GM12878 (cell line): ENCODE measurements around the gene NDE1. TPM values are rescaled to one million over a fixed set of nuclear protein-coding genes. Genes with fewer than 3 reads are reported as not detected.

Experiments used
- ATAC-seq: fragments of 200-7000 bp; cut with Tn5 transposase; 3 replicates; pipeline ENCODE4 v1.9.1; 2020; ENCODE audit warnings: mild to moderate bottlenecking, moderate library complexity
- BruUV-seq: library from RNA; stranded (reverse); fragments of 400-500 nt; replicated peaks from 2 replicates; lab custom pipeline; 2021; lab: Mats Ljungman, UMichigan
- CTCF ChIA-PET: fragments of 300-600 bp; sonication (Branson Sonifier 250); formaldehyde crosslinking; extraction: SDS; loops from one replicate; lab custom pipeline; 2021; ENCODE audit warnings: inconsistent platforms; lab: Yijun Ruan, JAX
- POLR2A ChIA-PET: fragments of 350-600 bp; formaldehyde crosslinking; extraction: SDS; loops from one replicate; lab custom pipeline; 2021; ENCODE audit warnings: inconsistent platforms; lab: Charles Lee
- RAD21 ChIA-PET: fragments of 300-600 bp; sonication (Branson Sonifier 250); formaldehyde crosslinking; loops from one replicate; lab custom pipeline; 2023; ENCODE audit warnings: antibody characterized with exemption; ENCODE audit not compliant: unreplicated experiment; lab: Charles Lee
- SMC1A ChIA-PET: fragments of 300-600 bp; sonication (Branson Sonifier 250); formaldehyde crosslinking; loops from one replicate; lab custom pipeline; 2023; ENCODE audit not compliant: unreplicated experiment, uncharacterized antibody; lab: Charles Lee
- DNase-seq: peaks from one replicate; pipeline ENCODE4 v3.0.0-alpha.2; 2011; ENCODE audit warnings: low read depth, low spot score
- FAIRE-seq: peaks from 3 replicates; lab custom pipeline; 2011; peaks lifted over from hg19 to GRCh38; lab: Jason Lieb, UNC
- H2AFZ ChIP-seq: 2 replicates; pipeline ENCODE4 v1.6.0; 2011; ENCODE audit warnings: low read depth, low read length, control low read depth; ENCODE audit not compliant: control insufficient read depth
- H3K27ac ChIP-seq: 2 replicates; pipeline ENCODE4 v1.5.1; 2011; ENCODE audit warnings: control low read depth; ENCODE audit not compliant: control insufficient read depth, insufficient read depth
- H3K27me3 ChIP-seq, 2 experiments: replicated peaks in 1 of 2; 2 replicates each; pipeline versions ENCODE4 v1.6.0 to v1.6.1; 2011; ENCODE audit warnings: low read length in 1 of 2; ENCODE audit not compliant: control insufficient read depth in 2 of 2, insufficient read depth in 2 of 2
- H3K36me3 ChIP-seq, 2 experiments: 2 replicates each; pipeline ENCODE4 v1.5.1; 2011; ENCODE audit warnings: low read length in 1 of 2; ENCODE audit not compliant: control insufficient read depth in 2 of 2, insufficient read depth in 2 of 2
- H3K4me1 ChIP-seq: 2 replicates; pipeline ENCODE4 v1.6.1; 2011; ENCODE audit warnings: mild to moderate bottlenecking, low read length, moderate library complexity, mixed read lengths; ENCODE audit not compliant: control insufficient read depth, insufficient read depth
- H3K4me2 ChIP-seq: 2 replicates; pipeline ENCODE4 v1.6.0; 2011; ENCODE audit warnings: control low read depth; ENCODE audit not compliant: control insufficient read depth, insufficient read depth
- H3K4me3 ChIP-seq: fragments of 200-600 bp; sonication (generic); 2 replicates; pipeline ENCODE4 v1.5.1; 2016
- H3K79me2 ChIP-seq: 2 replicates; pipeline ENCODE4 v1.6.0; 2011; ENCODE audit warnings: low read length; ENCODE audit not compliant: control insufficient read depth, insufficient read depth
- H3K9ac ChIP-seq: 2 replicates; pipeline ENCODE4 v1.8.0; 2011; ENCODE audit warnings: low read length, control low read depth, mixed read lengths; ENCODE audit not compliant: control insufficient read depth, insufficient read depth
- H3K9me3 ChIP-seq: replicated peaks from 3 replicates; pipeline ENCODE4 v1.5.1; 2011; ENCODE audit warnings: mild to moderate bottlenecking, low read length; ENCODE audit not compliant: control insufficient read depth, insufficient read depth
- H4K20me1 ChIP-seq: 2 replicates; pipeline ENCODE4 v1.6.0; 2011; ENCODE audit not compliant: control insufficient read depth, insufficient read depth
- CEBPB ChIP-seq, 2 experiments: fragments of 150-350 bp in 1 of 2; IDR thresholded peaks; 2 replicates each; pipeline ENCODE4 v1.6.1; 2012 to 2014; ENCODE audit warnings: low read depth in 2 of 2, low read length in 2 of 2, borderline replicate concordance in 1 of 2, inconsistent platforms in 1 of 2
- CHD2 ChIP-seq: IDR thresholded peaks from 2 replicates; pipeline ENCODE4 v1.6.1; 2011; ENCODE audit warnings: low read depth, low read length, improper control_type of control experiment, borderline replicate concordance
- SPI1 ChIP-seq: IDR thresholded peaks from 2 replicates; pipeline ENCODE4 v1.6.1; 2011; ENCODE audit warnings: low read depth, mild to moderate bottlenecking, low read length, moderate library complexity, borderline replicate concordance; ENCODE audit not compliant: insufficient read depth
- WGBS: methylation state at CpG from one replicate; pipeline ENCODE4 v1.1.6; 2016; ENCODE audit warnings: low lambda C conversion rate; ENCODE audit not compliant: insufficient replicate concordance, insufficient coverage; ENCODE audit errors: missing lambda C conversion rate; 5-methylcytosine and 5-hydroxymethylcytosine counted together
- in situ Hi-C: fragments of 300-500 bp; cut with MboI; formaldehyde crosslinking; loops from 9 replicates; pipeline ENCODE4 v1.14.3; 2018; ENCODE audit warnings: mixed read lengths
- intact Hi-C: fragments of 100-400 bp; cut with micrococcal nuclease; formaldehyde crosslinking; loops from one replicate; pipeline ENCODE4 v1.14.2; 2022; ENCODE audit not compliant: unreplicated experiment
- polyA plus RNA-seq, 11 experiments: library from polyadenylated mRNA; depleted of rRNA in 4 of 11; unstranded in 6 of 11; stranded (reverse) in 5 of 11; fragments of >200 nt; fragmentation: Nextera tagmentation in 4 of 11; fragmentation: Illumina TruSeq in 1 of 11; extraction: Ambion mirVana in 4 of 11; extraction: Trizol in 1 of 11; gene quantifications; 1 replicate in 1 of 11; 2 replicates in 10 of 11; pipeline versions ENCODE4 v1.2.1 to v1.2.3, GENCODE V29; 2011 to 2016; ENCODE audit warnings: inconsistent platforms in 2 of 11, missing spikeins in 2 of 11, low read depth in 1 of 11
- total RNA-seq, 4 experiments: library from RNA; depleted of rRNA in 3 of 4; stranded (reverse); fragments of >200 nt in 3 of 4; fragmentation: Illumina TruSeq in 1 of 4; extraction: Trizol in 1 of 4; gene quantifications; 2 replicates each; pipeline versions ENCODE4 v1.2.1 to v1.2.3, GENCODE V29; 2013 to 2021
- TF ChIP-seq, protein P1 (sequence below): IDR thresholded peaks from 2 replicates; pipeline ENCODE4 v1.6.1; 2012; ENCODE audit warnings: mild to moderate bottlenecking, low read depth, low read length

The NDE1 gene
- total and polyA plus RNA-seq, 10 of the 15 experiments (the other 5 are each of a cell fraction or from before 2014, with no cell fraction given), result 5.7 to 148 (median 87.8) TPM

GRCh38 chr16:15660203-15660601 is 10.2 kb downstream of the NDE1 start:
- Histone ChIP-seq H3K79me2 (peaks cover 67% of the 10 kb centered on the region), H3K4me1 (peaks cover 20% of the 10 kb centered on the region), H3K9ac (no peak overlapping the region), H4K20me1 (peaks cover 3% of the 10 kb centered on the region; the same call in 1 of the 2 replicates), H3K9me3 (no peaks in the 10 kb centered on the region), H3K4me2 (no peak overlapping the region), H3K27me3 (no peaks in the 10 kb centered on the region), H2AFZ (no peak overlapping the region), H3K4me3 (no peak overlapping the region), H3K27ac (no peak overlapping the region), H3K36me3 (peaks cover 10 to 23% of the 10 kb centered on the region in 2 experiments)
- BruUV-seq, result no TSS peak
- intact Hi-C loops, result no loop called here
- no peak for TF ChIP-seq CHD2
- TF ChIP-seq SPI1, result no peak
- no peak for TF ChIP-seq CEBPB (IDR thresholded peaks at IDR 0.05; ENCODE audit: borderline replicate concordance in 1 of 2, low read depth in 2 of 2, low read length in 2 of 2)
- TF ChIP-seq, protein P1, sequence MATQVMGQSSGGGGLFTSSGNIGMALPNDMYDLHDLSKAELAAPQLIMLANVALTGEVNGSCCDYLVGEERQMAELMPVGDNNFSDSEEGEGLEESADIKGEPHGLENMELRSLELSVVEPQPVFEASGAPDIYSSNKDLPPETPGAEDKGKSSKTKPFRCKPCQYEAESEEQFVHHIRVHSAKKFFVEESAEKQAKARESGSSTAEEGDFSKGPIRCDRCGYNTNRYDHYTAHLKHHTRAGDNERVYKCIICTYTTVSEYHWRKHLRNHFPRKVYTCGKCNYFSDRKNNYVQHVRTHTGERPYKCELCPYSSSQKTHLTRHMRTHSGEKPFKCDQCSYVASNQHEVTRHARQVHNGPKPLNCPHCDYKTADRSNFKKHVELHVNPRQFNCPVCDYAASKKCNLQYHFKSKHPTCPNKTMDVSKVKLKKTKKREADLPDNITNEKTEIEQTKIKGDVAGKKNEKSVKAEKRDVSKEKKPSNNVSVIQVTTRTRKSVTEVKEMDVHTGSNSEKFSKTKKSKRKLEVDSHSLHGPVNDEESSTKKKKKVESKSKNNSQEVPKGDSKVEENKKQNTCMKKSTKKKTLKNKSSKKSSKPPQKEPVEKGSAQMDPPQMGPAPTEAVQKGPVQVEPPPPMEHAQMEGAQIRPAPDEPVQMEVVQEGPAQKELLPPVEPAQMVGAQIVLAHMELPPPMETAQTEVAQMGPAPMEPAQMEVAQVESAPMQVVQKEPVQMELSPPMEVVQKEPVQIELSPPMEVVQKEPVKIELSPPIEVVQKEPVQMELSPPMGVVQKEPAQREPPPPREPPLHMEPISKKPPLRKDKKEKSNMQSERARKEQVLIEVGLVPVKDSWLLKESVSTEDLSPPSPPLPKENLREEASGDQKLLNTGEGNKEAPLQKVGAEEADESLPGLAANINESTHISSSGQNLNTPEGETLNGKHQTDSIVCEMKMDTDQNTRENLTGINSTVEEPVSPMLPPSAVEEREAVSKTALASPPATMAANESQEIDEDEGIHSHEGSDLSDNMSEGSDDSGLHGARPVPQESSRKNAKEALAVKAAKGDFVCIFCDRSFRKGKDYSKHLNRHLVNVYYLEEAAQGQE, result no peak
- no peak for ATAC-seq
- ChIA-PET SMC1A (interaction anchor here (4.1 kb wide), 1 partner anchor 16 kb away, joined by 43 read pairs; the partner anchor contains the start of gene MARF1), CTCF (interaction anchor here (0.7 to 2.4 kb wide), 2 partner anchors 22 to 27 kb away, joined by 3 to 10 read pairs; no protein-coding TSS in a partner anchor), RAD21 (interaction anchor here (0.7 to 1.8 kb wide), 2 partner anchors 9 to 18 kb away, joined by 3 to 5 read pairs; no protein-coding TSS in a partner anchor), POLR2A (interaction anchor here (0.6 to 1.9 kb wide), 2 partner anchors 15 to 17 kb away, joined by 3 to 5 read pairs; partner anchors contain the start of gene MARF1)
- in situ Hi-C loops, result no loop called here
- 99% methylated on average over 5 of the region's 5 CpGs for WGBS
- FAIRE-seq, result no peak
- DNase-seq, result no peak
